Pancreas (tissue), 10 donors: ENCODE data around the gene OCA2. TPM values are rescaled to one million over a fixed set of nuclear protein-coding genes. Genes with fewer than 3 reads are reported as not detected.
"Not testable (repeated sequence)": the region's sequence is repeated elsewhere in the genome, so short reads cannot be mapped to it uniquely, and the experiment has no call there.

ENCODE experiments used
- ATAC-seq, 4 donors: fragments of 200-7000 bp; cut with Tn5 transposase; one replicate each; pipeline versions ENCODE4 v1.8.0 to v1.9.1; 2020; ENCODE audit warnings: mild to moderate bottlenecking in 4 of 4, moderate library complexity in 4 of 4
- DNase-seq, 6 donors: peaks; one replicate each; pipeline ENCODE4 v3.0.0-alpha.2; 2020
- FAIRE-seq: peaks from 2 replicates; lab custom pipeline; 2012; peaks lifted over from hg19 to GRCh38; lab: Jason Lieb, UNC
- H3K27ac ChIP-seq, 4 donors: fragments of 200-600 bp; sonication (generic); 1 replicate in 3 of 4; 2 replicates in 1 of 4; pipeline versions ENCODE4 v1.5.0 to v1.8.0; 2020
- H3K27me3 ChIP-seq, 4 donors: fragments of 200-600 bp; one replicate each; pipeline ENCODE4 v1.8.0; 2021
- H3K36me3 ChIP-seq, 3 donors: fragments of 200-600 bp; sonication (generic) in 1 of 3; one replicate each; pipeline versions ENCODE4 v1.5.0 to v1.8.0; 2020 to 2021
- H3K4me1 ChIP-seq, 3 donors: fragments of 200-600 bp; one replicate each; pipeline ENCODE4 v1.8.0; 2021
- H3K4me3 ChIP-seq, 4 donors: fragments of 200-600 bp; sonication (generic) in 2 of 4; one replicate each; pipeline versions ENCODE4 v1.5.0 to v1.8.0; 2020 to 2021
- H3K9me3 ChIP-seq, 4 donors: fragments of 200-600 bp; one replicate each; pipeline ENCODE4 v1.8.0; 2021
- WGBS, 2 donors: extraction: QIAGEN DNeasy Blood & Tissue Kit; methylation state at CpG; one replicate each; pipeline ENCODE4 v1.1.7; 2013; 5-methylcytosine and 5-hydroxymethylcytosine counted together
- intact Hi-C, 3 donors: fragments of 100-400 bp; cut with DNase I; formaldehyde crosslinking; loops; one replicate each; pipeline versions ENCODE4 v1.11.1 to v1.14.2; 2022
- polyA plus RNA-seq, 2 donors: library from polyadenylated mRNA; stranded (reverse); fragments of 200-250 nt; gene quantifications; one replicate each; pipeline ENCODE4 v1.2.3, GENCODE V29; 2013
- total RNA-seq, 6 donors: library from RNA; stranded (reverse); fragmentation: NEBNext Ultra II Directional in 4 of 6; extraction: Animal tissue kit (Norgen Biotek cat#: 25700) in 4 of 6; gene quantifications; one replicate each; pipeline versions ENCODE4 v1.2.1 to v1.2.4, GENCODE V29; 2021 to 2023
- TF ChIP-seq, protein P1 (sequence below), 4 donors: fragments of 200-600 bp; sonication (generic) in 3 of 4; IDR thresholded peaks; one replicate each; pipeline versions ENCODE4 v1.5.0 to v1.8.0; 2021; ENCODE audit warnings: antibody characterized with exemption in 4 of 4
- donor health status: healthy with polysubstance abuse.
- donor health status: DM: no; HTN: no; CAD: no; lungs with moderate emphysema.
- donor health status: DM: no; HTN: no; CAD: no.
- donor health status: control.
- donor health status: control.
- donor health status: Bipolar disorder and iron deficiency.
- donor health status: DM: yes; HTN: yes; CAD: no.
- donor health status: DM: no; HTN: no; CAD: no.
- donor health status: DM: no; HTN: no; CAD: no.
- donor health status: DM: yes; HTN: yes; CAD: no.

The OCA2 gene
- total and polyA plus RNA-seq, 8 donors = 0.12 to 0.31 (median 0.18) TPM; not detected in 4

DNA sequence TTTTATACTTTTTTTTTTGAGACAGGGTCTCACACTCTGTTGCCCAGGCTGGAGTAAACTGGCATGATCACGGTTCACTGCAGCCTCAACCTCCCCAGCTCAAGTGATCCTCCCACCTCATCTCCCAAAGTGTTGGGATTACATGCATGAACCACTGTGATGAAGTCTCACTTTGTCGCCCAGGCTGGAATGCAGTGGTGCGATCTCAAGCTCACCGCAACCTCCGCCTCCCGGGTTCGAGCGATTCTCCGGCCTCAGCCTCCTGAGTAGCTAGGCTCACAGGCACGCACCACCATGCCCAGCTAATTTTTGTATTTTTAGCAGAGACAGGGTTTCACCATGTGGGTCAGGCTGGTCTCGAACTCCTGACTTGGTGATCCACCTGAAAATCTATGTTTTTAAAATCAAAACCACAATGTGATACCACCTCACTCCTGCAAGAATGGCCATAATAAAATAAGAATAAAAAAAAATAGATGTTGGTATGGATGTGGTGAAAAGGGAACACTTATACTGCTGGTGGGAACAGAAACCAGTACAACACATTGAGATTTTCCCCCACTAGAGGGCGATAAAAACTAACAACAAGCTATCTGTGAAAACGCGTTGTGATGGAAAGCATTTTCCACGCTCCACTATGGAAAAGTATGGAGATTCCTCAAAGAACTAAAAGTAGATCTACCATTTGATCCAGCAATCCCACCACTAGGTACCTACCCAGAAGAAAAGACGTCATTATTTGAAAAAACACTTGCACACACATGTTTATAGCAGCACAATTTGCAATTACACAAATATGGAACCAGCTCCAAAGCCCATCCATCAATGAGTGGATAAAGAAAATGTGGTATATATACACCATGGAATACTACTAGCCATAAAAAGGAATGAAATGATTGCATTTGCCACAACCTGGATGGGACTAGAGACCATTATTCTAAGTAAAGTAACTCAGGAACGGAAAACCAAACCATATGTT lies 26.8 kb upstream of the OCA2 start:
- WGBS, 2 donors = 60 to 65% methylated on average over 17 of the region's 17 CpGs
- FAIRE-seq = peak; percentile 81

DNA sequence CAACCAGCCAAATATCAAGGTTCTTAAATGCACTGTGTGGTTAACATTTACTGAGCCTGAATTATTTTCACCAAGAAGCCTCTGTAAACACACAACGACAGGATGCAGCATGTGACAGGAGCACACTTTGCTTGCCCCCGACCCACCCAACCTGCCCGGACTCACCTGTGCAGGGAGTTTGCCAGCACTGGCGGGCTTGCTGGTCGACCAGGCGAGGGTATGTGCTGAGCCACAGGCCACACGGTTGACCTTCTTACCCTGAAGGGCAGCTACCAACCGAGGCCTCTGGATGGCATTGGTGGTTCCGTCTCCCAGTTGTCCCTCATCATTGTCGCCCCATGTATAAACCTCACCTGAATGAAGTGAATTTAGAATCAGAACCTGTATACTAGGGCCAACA lies 25.7 kb upstream of the OCA2 start:
- ATAC-seq (no peak), DNase-seq (no peak), FAIRE-seq (no peak)
- H3K27ac ChIP-seq = no peak overlapping the region
- TF ChIP-seq, protein P1, sequence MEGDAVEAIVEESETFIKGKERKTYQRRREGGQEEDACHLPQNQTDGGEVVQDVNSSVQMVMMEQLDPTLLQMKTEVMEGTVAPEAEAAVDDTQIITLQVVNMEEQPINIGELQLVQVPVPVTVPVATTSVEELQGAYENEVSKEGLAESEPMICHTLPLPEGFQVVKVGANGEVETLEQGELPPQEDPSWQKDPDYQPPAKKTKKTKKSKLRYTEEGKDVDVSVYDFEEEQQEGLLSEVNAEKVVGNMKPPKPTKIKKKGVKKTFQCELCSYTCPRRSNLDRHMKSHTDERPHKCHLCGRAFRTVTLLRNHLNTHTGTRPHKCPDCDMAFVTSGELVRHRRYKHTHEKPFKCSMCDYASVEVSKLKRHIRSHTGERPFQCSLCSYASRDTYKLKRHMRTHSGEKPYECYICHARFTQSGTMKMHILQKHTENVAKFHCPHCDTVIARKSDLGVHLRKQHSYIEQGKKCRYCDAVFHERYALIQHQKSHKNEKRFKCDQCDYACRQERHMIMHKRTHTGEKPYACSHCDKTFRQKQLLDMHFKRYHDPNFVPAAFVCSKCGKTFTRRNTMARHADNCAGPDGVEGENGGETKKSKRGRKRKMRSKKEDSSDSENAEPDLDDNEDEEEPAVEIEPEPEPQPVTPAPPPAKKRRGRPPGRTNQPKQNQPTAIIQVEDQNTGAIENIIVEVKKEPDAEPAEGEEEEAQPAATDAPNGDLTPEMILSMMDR (IDR thresholded peaks at IDR 0.05) = no peak
- peaks cover 0 to 17% (median 5%) of the 10 kb centered on the region in 3 donors for H3K36me3 ChIP-seq
- no peaks in the 10 kb centered on the region for H3K4me1 ChIP-seq
- H3K9me3 ChIP-seq = no peaks in the 10 kb centered on the region
- no peaks in the 10 kb centered on the region for H3K27me3 ChIP-seq
- intact Hi-C loops = no loop called here
- 86 to 90% methylated on average over 10 of the region's 10 CpGs for WGBS, 2 donors
- H3K4me3 ChIP-seq = no peak overlapping the region

More for the DNA sequence above, 26.8 kb upstream of the OCA2 start:
- H3K27ac ChIP-seq = no peak overlapping the region
- peak in 2 of 4 donors; percentile 40 to 50 for ATAC-seq
- peaks cover 0 to 20% (median 10%) of the 10 kb centered on the region in 3 donors for H3K36me3 ChIP-seq
- H3K4me3 ChIP-seq = no peak overlapping the region
- no peaks in the 10 kb centered on the region for H3K4me1 ChIP-seq
- H3K9me3 ChIP-seq = no peaks in the 10 kb centered on the region
- no peaks in the 10 kb centered on the region for H3K27me3 ChIP-seq
- DNase-seq = no peak
- TF ChIP-seq, protein P1 (IDR thresholded peaks at IDR 0.05) = peak; percentile 41 to 66 (median 52)
- intact Hi-C loops = no loop called here

DNA sequence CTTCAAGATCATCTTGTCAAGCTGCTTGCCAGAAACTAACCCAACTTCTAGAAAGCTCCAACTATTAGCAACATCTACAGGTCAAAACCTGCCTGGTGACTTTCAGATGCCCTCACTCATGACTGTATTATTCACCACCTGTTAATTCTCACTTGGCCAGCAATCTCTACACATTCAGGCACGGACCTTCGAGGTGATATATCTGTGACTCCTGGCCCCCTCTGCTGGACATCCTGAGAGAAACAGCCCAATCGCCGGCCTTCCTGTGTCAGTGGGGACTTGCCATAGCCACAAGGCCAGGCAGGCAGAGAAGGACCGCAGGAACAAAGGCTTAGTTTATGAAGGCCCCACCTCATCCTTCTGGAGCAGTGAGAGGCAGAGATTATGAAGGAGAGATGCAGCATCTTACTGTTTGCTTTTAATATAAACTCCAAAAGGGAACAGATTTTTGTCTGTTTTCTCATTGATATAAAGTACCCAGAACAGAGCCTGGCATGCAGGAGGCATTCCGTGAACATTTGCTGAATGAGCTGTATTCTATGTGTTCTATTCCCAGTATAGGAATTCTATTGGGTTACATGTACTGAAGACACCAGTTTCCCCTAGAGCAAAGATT lies 24.4 kb upstream of the OCA2 start:
- Histone ChIP-seq H3K36me3 (peaks cover 0 to 13% (median 6%) of the 10 kb centered on the region in 3 donors), H3K4me3 (no peak overlapping the region), H3K27me3 (no peaks in the 10 kb centered on the region), H3K27ac (no peak overlapping the region), H3K4me1 (no peaks in the 10 kb centered on the region), H3K9me3 (no peaks in the 10 kb centered on the region)
- WGBS, 2 donors = 20 to 22% methylated on average over 6 of the region's 6 CpGs
- TF ChIP-seq, protein P1 (IDR thresholded peaks at IDR 0.05) = peak; percentile 35 to 58 (median 50)
- DNase-seq = peak; percentile 76 to 89 (median 80)
- intact Hi-C loops = no loop called here
- peak; percentile 91 to 98 (median 95) for ATAC-seq
- no peak for FAIRE-seq

DNA sequence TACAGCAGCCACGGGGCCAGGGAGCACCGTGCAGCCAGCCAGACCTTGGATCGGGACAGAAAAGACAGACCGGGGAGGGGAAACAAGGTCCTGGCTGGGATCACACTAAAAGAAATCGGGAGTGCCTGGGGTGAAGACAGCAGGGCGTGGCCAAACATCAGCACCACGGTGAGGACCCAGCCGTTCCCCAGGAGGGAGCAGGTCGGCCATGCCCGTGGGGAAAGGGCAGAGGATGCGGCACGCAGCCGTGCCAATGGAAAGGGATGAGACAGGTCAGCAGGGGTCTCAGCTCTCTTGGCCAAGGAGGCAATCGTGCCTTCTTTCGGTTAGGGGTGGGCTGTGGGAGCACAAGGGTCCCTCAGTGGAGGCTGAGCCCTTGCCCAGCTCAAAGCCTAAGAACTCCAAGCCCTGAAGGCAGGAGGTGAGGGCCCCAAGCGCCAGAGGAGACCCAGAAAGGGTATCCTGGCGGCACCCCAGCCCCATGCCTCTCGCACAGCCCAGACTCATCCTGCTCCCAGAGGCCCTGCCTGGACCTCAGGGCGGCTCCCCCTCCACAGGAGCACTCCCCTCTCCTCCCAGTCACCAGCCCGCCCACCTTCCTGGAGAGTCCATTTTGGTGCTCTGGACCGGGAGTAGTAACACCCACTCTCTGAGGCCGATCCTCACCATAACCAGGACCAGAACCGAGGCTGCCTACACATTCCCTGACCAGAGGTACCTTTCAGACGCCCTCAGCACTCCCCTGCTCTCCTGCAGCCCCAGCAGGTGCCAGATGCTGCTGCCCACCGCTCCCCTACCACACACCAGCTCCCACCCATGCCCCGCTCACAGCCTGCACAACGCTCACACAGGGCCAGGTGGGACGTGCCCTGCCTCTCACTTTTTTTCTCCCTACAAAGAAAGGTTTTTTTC lies 23.2 kb upstream of the OCA2 start:
- Histone ChIP-seq H3K4me1 (no peaks in the 10 kb centered on the region), H3K27ac (no peak overlapping the region), H3K4me3 (no peak overlapping the region), H3K27me3 (no peaks in the 10 kb centered on the region), H3K36me3 (peaks cover 0 to 13% (median 6%) of the 10 kb centered on the region in 3 donors), H3K9me3 (no peaks in the 10 kb centered on the region)
- FAIRE-seq (no peak), DNase-seq (peak in 1 of 6 donors; percentile 81), ATAC-seq (no peak)
- intact Hi-C loops = no loop called here
- WGBS, 2 donors = 87 to 88% methylated on average over 27 to 28 of the region's 28 CpGs
- TF ChIP-seq, protein P1 (IDR thresholded peaks at IDR 0.05) = no peak

DNA sequence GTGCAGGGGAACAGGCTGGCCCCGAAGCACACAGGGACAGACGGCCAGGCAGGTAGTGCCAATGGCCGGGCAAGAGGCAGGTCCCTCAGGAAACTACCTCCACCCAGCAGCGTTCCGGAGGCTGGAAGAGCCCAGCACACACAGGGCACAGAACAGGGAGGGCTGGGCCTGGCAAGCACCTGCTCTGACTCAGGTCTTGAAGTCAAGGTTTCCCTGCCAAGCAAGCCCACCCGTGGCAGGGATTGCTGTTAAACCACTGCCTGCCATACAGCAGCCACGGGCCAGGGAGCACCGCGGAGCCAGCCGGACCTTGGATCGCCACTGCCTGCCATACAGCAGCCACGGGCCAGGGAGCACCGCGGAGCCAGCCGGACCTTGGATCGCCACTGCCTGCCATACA lies 22.5 kb upstream of the OCA2 start:
- FAIRE-seq, DNase-seq, intact Hi-C loops, H3K4me3 ChIP-seq, H3K9me3 ChIP-seq, ATAC-seq, H3K27ac ChIP-seq, H3K27me3 ChIP-seq, H3K4me1 ChIP-seq: not testable (repeated sequence)
- 93 to 98% methylated on average over 10 to 11 of the region's 16 CpGs for WGBS, 2 donors
- peaks cover 0 to 13% (median 6%) of the 10 kb centered on the region in 3 donors for H3K36me3 ChIP-seq
